SK-N-SH (cell line): ENCODE results near the gene SP110. TPM values are rescaled to one million over a fixed set of nuclear protein-coding genes. Genes with fewer than 3 reads are reported as not detected.

Source experiments
- CTCF ChIA-PET: fragments of 300-600, 350-600 bp; formaldehyde crosslinking; extraction: SDS; loops from one replicate; lab custom pipeline; 2021; lab: Yijun Ruan, JAX
- POLR2A ChIA-PET: fragments of 350-600 bp; sonication (Branson Sonifier 250); formaldehyde crosslinking; extraction: SDS; loops from one replicate; lab custom pipeline; 2020; ENCODE audit warnings: antibody characterized with exemption, inconsistent platforms; lab: Yijun Ruan, JAX
- DNase-seq: peaks from one replicate; pipeline ENCODE4 v3.0.0; 2012
- H2AFZ ChIP-seq: fragments of 200-600 bp; sonication (generic); 2 replicates; pipeline ENCODE4 v1.8.1; 2016; ENCODE audit warnings: antibody characterized with exemption, mild to moderate bottlenecking, low read depth
- H3F3A ChIP-seq: fragments of 200-600 bp; sonication (generic); replicated peaks from 2 replicates; pipeline ENCODE3; 2016; ENCODE audit warnings: antibody characterized with exemption, mild to moderate bottlenecking; ENCODE audit not compliant: insufficient read depth
- H3K27ac ChIP-seq, 2 experiments: fragments of 200-500 bp in 1 of 2; fragments of 200-600 bp in 1 of 2; sonication (Bioruptor generic) in 1 of 2; sonication (generic), shearing (Covaris generic) in 1 of 2; 2 replicates each; pipeline versions ENCODE4 v1.5.1 to v1.6.1; 2014 to 2016; ENCODE audit warnings: low read depth in 2 of 2, inconsistent platforms in 1 of 2, low read length in 1 of 2, mild to moderate bottlenecking in 1 of 2, mixed read lengths in 1 of 2
- H3K27me3 ChIP-seq: fragments of 200-600 bp; sonication (generic), shearing (Covaris generic); 2 replicates; pipeline ENCODE4 v1.6.1; 2016; ENCODE audit warnings: mixed run types; ENCODE audit not compliant: insufficient read depth
- H3K36me3 ChIP-seq, 2 experiments: fragments of 200-500 bp in 1 of 2; fragments of 200-600 bp in 1 of 2; sonication (Bioruptor generic) in 1 of 2; sonication (generic) in 1 of 2; replicated peaks in 1 of 2; 2 replicates each; pipeline versions ENCODE3 to v1.5.1; 2014 to 2016; ENCODE audit warnings: low read length in 1 of 2, mild to moderate bottlenecking in 1 of 2; ENCODE audit not compliant: insufficient read depth in 2 of 2, control insufficient read depth in 1 of 2
- H3K4me1 ChIP-seq, 2 experiments: fragments of 200-500 bp in 1 of 2; fragments of 200-600 bp in 1 of 2; sonication (Bioruptor generic) in 1 of 2; sonication (generic), shearing (Covaris generic) in 1 of 2; 2 replicates each; pipeline versions ENCODE4 v1.5.1 to v1.6.1; 2014 to 2016; ENCODE audit warnings: low read depth in 1 of 2, low read length in 1 of 2, mixed run types in 1 of 2; ENCODE audit not compliant: insufficient read depth in 2 of 2, control insufficient read depth in 1 of 2
- H3K4me2 ChIP-seq: fragments of 200-600 bp; sonication (generic), shearing (Covaris generic); 2 replicates; pipeline ENCODE4 v1.6.1; 2017; ENCODE audit warnings: mixed run types
- H3K4me3 ChIP-seq, 2 experiments: fragments of 200-500 bp in 1 of 2; fragments of 200-600 bp in 1 of 2; sonication (Bioruptor generic) in 1 of 2; sonication (generic), shearing (Covaris generic) in 1 of 2; 2 replicates each; pipeline versions ENCODE4 v1.5.1 to v1.8.1; 2014 to 2016; ENCODE audit warnings: low read depth in 2 of 2, inconsistent platforms in 1 of 2, low read length in 1 of 2, mild to moderate bottlenecking in 1 of 2, mixed read lengths in 1 of 2, moderate library complexity in 1 of 2
- H3K79me2 ChIP-seq: fragments of 200-600 bp; sonication (generic); 2 replicates; pipeline ENCODE4 v1.8.1; 2017; ENCODE audit warnings: mild to moderate bottlenecking; ENCODE audit not compliant: insufficient read depth
- H3K9ac ChIP-seq: fragments of 200-600 bp; sonication (generic); 2 replicates; pipeline ENCODE4 v1.6.1; 2017; ENCODE audit warnings: mixed run types
- H3K9me2 ChIP-seq: fragments of 200-600 bp; sonication (generic); 2 replicates; pipeline ENCODE4 v1.6.1; 2017; ENCODE audit warnings: mixed run types
- H3K9me3 ChIP-seq: fragments of 200-600 bp; sonication (generic); 2 replicates; pipeline ENCODE4 v1.6.1; 2017; ENCODE audit warnings: mixed run types, mild to moderate bottlenecking, moderate library complexity
- H4K20me1 ChIP-seq: fragments of 200-600 bp; sonication (generic); 2 replicates; pipeline ENCODE4 v1.6.1; 2017; ENCODE audit warnings: mild to moderate bottlenecking, mixed run types; ENCODE audit not compliant: insufficient read depth
- CHD2 ChIP-seq: fragments of 150-350 bp; IDR thresholded peaks from 2 replicates; pipeline ENCODE4 v1.6.1; 2018; ENCODE audit warnings: low read length; ENCODE audit not compliant: partially characterized antibody
- CTCF ChIP-seq: fragments of 200-600 bp; sonication (generic); IDR thresholded peaks from 2 replicates; pipeline ENCODE4 v1.6.1; 2017; ENCODE audit warnings: antibody characterized with exemption, mild to moderate bottlenecking, moderate library complexity
- EZH2phosphoT487 ChIP-seq: fragments of 200-600 bp; sonication (generic); IDR thresholded peaks from 2 replicates; pipeline ENCODE4 v1.6.1; 2017; ENCODE audit warnings: low read depth, mixed run types, mild to moderate bottlenecking, antibody characterized with exemption, moderate library complexity, borderline replicate concordance
- FOSL2 ChIP-seq: IDR thresholded peaks from 2 replicates; pipeline ENCODE4 v1.4.0; 2012; ENCODE audit warnings: low read depth, mild to moderate bottlenecking, moderate library complexity, borderline replicate concordance
- FOXJ3 ChIP-seq: sonication (generic); formaldehyde crosslinking; IDR thresholded peaks from 2 replicates; pipeline ENCODE4 v1.5.1; 2020; ENCODE audit warnings: mild to moderate bottlenecking, missing genetic modification reagents
- GABPA ChIP-seq: IDR thresholded peaks from 2 replicates; pipeline ENCODE4 v1.4.0; 2012; ENCODE audit warnings: low read depth, mild to moderate bottlenecking
- GATA2 ChIP-seq: sonication (generic); formaldehyde crosslinking; IDR thresholded peaks from 2 replicates; pipeline ENCODE4 v1.5.0; 2020; ENCODE audit warnings: mild to moderate bottlenecking, missing genetic modification reagents
- JUND ChIP-seq: IDR thresholded peaks from 2 replicates; pipeline ENCODE4 v1.4.0; 2012
- NFIC ChIP-seq: IDR thresholded peaks from 2 replicates; pipeline ENCODE4 v1.4.0; 2012; ENCODE audit warnings: borderline replicate concordance
- POLR2AphosphoS5 ChIP-seq: IDR thresholded peaks from 2 replicates; pipeline ENCODE4 v1.6.1; 2012; ENCODE audit warnings: low read depth, low read length
- RAD21 ChIP-seq: IDR thresholded peaks from 2 replicates; pipeline ENCODE4 v1.6.1; 2012; ENCODE audit warnings: mild to moderate bottlenecking, low read length
- RFX5 ChIP-seq: IDR thresholded peaks from 2 replicates; pipeline ENCODE4 v1.6.1; 2012; ENCODE audit warnings: mild to moderate bottlenecking, improper control_type of control experiment, low read length
- WGBS: methylation state at CpG from one replicate; pipeline ENCODE4 v1.1.6; 2017; ENCODE audit warnings: low lambda C conversion rate; 5-methylcytosine and 5-hydroxymethylcytosine counted together
- polyA plus RNA-seq, 3 experiments: library from polyadenylated mRNA; depleted of rRNA; stranded (reverse); fragments of >200 nt; gene quantifications; 2 replicates each; pipeline ENCODE4 v1.2.3, GENCODE V29; 2012
- TF ChIP-seq, protein P1 (sequence below): IDR thresholded peaks from 2 replicates; pipeline ENCODE4 v1.4.0; 2012; ENCODE audit warnings: low read depth, borderline replicate concordance
- TF ChIP-seq, protein P2 (sequence below): IDR thresholded peaks from 2 replicates; pipeline ENCODE4; 2012
- TF ChIP-seq, protein P3 (sequence below): IDR thresholded peaks from 2 replicates; pipeline ENCODE4 v1.4.0; 2012; ENCODE audit warnings: low read depth

SP110 gene
- polyA plus RNA-seq, 1 of the 3 experiments (the other 2 are of a cell fraction), result 10.4 TPM

DNA sequence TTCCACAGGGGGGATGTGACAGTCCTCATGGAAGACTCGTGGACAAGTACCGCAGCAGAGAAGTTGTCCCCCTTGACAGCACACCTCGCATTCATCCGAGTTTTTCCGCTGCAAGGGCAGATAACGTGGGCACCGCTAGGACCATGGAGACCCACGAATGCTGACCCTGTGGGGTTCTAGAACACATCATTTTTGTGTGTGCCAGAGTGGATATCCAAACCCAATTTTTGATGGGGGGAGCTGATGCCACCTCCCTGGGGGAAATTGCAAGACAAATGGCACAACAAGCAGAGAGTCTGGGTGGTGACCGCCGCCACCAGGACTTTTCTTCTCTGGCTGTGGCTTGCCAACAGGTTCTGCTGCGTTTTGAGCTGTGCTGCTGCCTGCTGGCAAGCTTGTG, 46.9 kb downstream of the SP110 start:
- Histone ChIP-seq H3K9ac (no peak overlapping the region), H3K4me1 (no peaks in the 10 kb centered on the region), H3F3A (no peaks in the 10 kb centered on the region), H3K9me3 (no peaks in the 10 kb centered on the region)
- TF ChIP-seq RFX5 (no peak), RAD21 (no peak), NFIC (no peak), CHD2 (no peak), CTCF (no peak), GATA2 (CRISPR knock-in tag) (no peak), JUND (no peak)
- TF ChIP-seq, protein P1, sequence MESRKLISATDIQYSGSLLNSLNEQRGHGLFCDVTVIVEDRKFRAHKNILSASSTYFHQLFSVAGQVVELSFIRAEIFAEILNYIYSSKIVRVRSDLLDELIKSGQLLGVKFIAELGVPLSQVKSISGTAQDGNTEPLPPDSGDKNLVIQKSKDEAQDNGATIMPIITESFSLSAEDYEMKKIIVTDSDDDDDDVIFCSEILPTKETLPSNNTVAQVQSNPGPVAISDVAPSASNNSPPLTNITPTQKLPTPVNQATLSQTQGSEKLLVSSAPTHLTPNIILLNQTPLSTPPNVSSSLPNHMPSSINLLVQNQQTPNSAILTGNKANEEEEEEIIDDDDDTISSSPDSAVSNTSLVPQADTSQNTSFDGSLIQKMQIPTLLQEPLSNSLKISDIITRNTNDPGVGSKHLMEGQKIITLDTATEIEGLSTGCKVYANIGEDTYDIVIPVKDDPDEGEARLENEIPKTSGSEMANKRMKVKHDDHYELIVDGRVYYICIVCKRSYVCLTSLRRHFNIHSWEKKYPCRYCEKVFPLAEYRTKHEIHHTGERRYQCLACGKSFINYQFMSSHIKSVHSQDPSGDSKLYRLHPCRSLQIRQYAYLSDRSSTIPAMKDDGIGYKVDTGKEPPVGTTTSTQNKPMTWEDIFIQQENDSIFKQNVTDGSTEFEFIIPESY, result no peak
- TF ChIP-seq, all 33 proteins: peak for 0
- no peaks in the 10 kb centered on the region for H3K9me2 ChIP-seq
- ChIA-PET CTCF (no interaction called here), POLR2A (no interaction called here)
- WGBS, result 71% methylated on average over 11 of the region's 11 CpGs
- H3K4me2 ChIP-seq, result no peak overlapping the region
- no peaks in the 10 kb centered on the region for H4K20me1 ChIP-seq
- H3K79me2 ChIP-seq, result no peaks in the 10 kb centered on the region
- no peak for DNase-seq
- no peak overlapping the region for H2AFZ ChIP-seq
- H3K27ac ChIP-seq, result no peak overlapping the region
- H3K27me3 ChIP-seq, result no peaks in the 10 kb centered on the region
- no peak overlapping the region for H3K4me3 ChIP-seq
- H3K36me3 ChIP-seq, result peaks cover 0 to 4% of the 10 kb centered on the region in 2 experiments

- ChIA-PET POLR2A (no interaction called here), CTCF (no interaction called here)
- H3K4me2 ChIP-seq, result no peak overlapping the region
- H3K9me2 ChIP-seq, result no peaks in the 10 kb centered on the region
- no peak overlapping the region for H3K27ac ChIP-seq
- H2AFZ ChIP-seq, result no peak overlapping the region
- H3K27me3 ChIP-seq, result no peaks in the 10 kb centered on the region
- TF ChIP-seq EZH2phosphoT487, result no peak
- TF ChIP-seq CTCF, result no peak
- no peak for TF ChIP-seq POLR2AphosphoS5
- TF ChIP-seq, protein P1, result no peak
- no peak for TF ChIP-seq FOXJ3 (CRISPR knock-in tag)
- TF ChIP-seq RAD21, result no peak
- no peak for TF ChIP-seq GABPA
- TF ChIP-seq, protein P2, sequence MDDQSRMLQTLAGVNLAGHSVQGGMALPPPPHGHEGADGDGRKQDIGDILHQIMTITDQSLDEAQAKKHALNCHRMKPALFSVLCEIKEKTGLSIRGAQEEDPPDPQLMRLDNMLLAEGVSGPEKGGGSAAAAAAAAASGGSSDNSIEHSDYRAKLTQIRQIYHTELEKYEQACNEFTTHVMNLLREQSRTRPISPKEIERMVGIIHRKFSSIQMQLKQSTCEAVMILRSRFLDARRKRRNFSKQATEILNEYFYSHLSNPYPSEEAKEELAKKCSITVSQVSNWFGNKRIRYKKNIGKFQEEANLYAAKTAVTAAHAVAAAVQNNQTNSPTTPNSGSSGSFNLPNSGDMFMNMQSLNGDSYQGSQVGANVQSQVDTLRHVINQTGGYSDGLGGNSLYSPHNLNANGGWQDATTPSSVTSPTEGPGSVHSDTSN, result no peak
- TF ChIP-seq, protein P3, sequence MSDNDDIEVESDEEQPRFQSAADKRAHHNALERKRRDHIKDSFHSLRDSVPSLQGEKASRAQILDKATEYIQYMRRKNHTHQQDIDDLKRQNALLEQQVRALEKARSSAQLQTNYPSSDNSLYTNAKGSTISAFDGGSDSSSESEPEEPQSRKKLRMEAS, result no peak
- no peak for TF ChIP-seq FOSL2
- H3K79me2 ChIP-seq, result no peaks in the 10 kb centered on the region
- no peaks in the 10 kb centered on the region for H3K4me1 ChIP-seq
- DNase-seq, result no peak
- no peaks in the 10 kb centered on the region for H3K36me3 ChIP-seq
- no peaks in the 10 kb centered on the region for H3K9me3 ChIP-seq
- no peak overlapping the region for H3K4me3 ChIP-seq
- 100% methylated on average over 1 of the region's 4 CpGs for WGBS
- H4K20me1 ChIP-seq, result no peaks in the 10 kb centered on the region
- H3K9ac ChIP-seq, result no peak overlapping the region
- no peaks in the 10 kb centered on the region for H3F3A ChIP-seq
Measured at GRCh38 chr2:230172156-230172555, 47.6 kb downstream of the SP110 start.
